HepG2 (cell line): ENCODE data around the gene DBNDD1. TPM values are rescaled to one million over a fixed set of nuclear protein-coding genes. Genes with fewer than 3 reads are reported as not detected.

ENCODE experiments used
- ATM ChIP-seq: fragments of 450-650 bp; IDR thresholded peaks from 2 replicates; pipeline ENCODE4 v1.7.1; 2017; ENCODE audit warnings: mild to moderate bottlenecking, borderline replicate concordance
- BHLHE40 ChIP-seq: IDR thresholded peaks from 2 replicates; pipeline ENCODE4 v1.6.1; 2011; ENCODE audit warnings: low read length, improper control_type of control experiment
- FOXO1 ChIP-seq: sonication (generic); formaldehyde crosslinking; IDR thresholded peaks from 2 replicates; pipeline ENCODE4 v1.4.0; 2020; ENCODE audit warnings: missing genetic modification reagents
- IKZF1 ChIP-seq: fragments of 450-650 bp; IDR thresholded peaks from 2 replicates; pipeline ENCODE4 v1.7.1; 2016
- MAFK ChIP-seq, 2 experiments: IDR thresholded peaks in 1 of 2; conservative IDR thresholded peaks in 1 of 2; 2 replicates each; pipeline ENCODE4 v1.6.1; 2011; ENCODE audit warnings: improper control_type of control experiment in 2 of 2, low read length in 2 of 2
- MED8 ChIP-seq: sonication (generic); formaldehyde crosslinking; IDR thresholded peaks from 2 replicates; pipeline ENCODE4 v1.8.1; 2023; ENCODE audit warnings: mild to moderate bottlenecking, missing genetic modification reagents; ENCODE audit not compliant: insufficient replicate concordance
- NCOA5 ChIP-seq: sonication (generic); formaldehyde crosslinking; IDR thresholded peaks from 2 replicates; pipeline ENCODE4 v1.4.0; 2020; ENCODE audit warnings: missing genetic modification reagents
- PITX1 ChIP-seq: sonication (generic); formaldehyde crosslinking; IDR thresholded peaks from 2 replicates; pipeline ENCODE4 v1.5.1; 2020; ENCODE audit warnings: mild to moderate bottlenecking, missing genetic modification reagents
- SKI ChIP-seq: fragments of 450-650 bp; IDR thresholded peaks from one replicate; pipeline ENCODE4 v1.6.1; 2018; ENCODE audit warnings: mild to moderate bottlenecking; ENCODE audit not compliant: partially characterized antibody
- TBX2 ChIP-seq: sonication (generic); formaldehyde crosslinking; IDR thresholded peaks from 2 replicates; pipeline ENCODE4 v1.5.0; 2020; ENCODE audit warnings: missing genetic modification reagents, mild to moderate bottlenecking, borderline replicate concordance
- TCF12 ChIP-seq, 2 experiments: fragments of 450-650 bp in 1 of 2; sonication (generic) in 1 of 2; formaldehyde crosslinking in 1 of 2; IDR thresholded peaks; 2 replicates each; pipeline versions ENCODE4 v1.6.1 to v1.8.0; 2017 to 2022; ENCODE audit warnings: antibody characterized with exemption in 1 of 2, mild to moderate bottlenecking in 1 of 2, missing genetic modification reagents in 1 of 2, moderate library complexity in 1 of 2
- ZFP1 ChIP-seq: IDR thresholded peaks from 2 replicates; pipeline ENCODE4 v1.6.1; 2016
- ZNF3 ChIP-seq: IDR thresholded peaks from 2 replicates; pipeline ENCODE4 v1.7.0; 2017; ENCODE audit warnings: inconsistent platforms
- ZNF460 ChIP-seq: sonication (generic); formaldehyde crosslinking; IDR thresholded peaks from 2 replicates; pipeline ENCODE4 v1.5.1; 2020; ENCODE audit warnings: missing genetic modification reagents, mild to moderate bottlenecking, borderline replicate concordance
- ZNF747 ChIP-seq: sonication (generic); formaldehyde crosslinking; IDR thresholded peaks from 2 replicates; pipeline ENCODE4 v1.8.1; 2023; ENCODE audit warnings: missing genetic modification reagents, mild to moderate bottlenecking, borderline replicate concordance
- ZNF792 ChIP-seq: IDR thresholded peaks from 2 replicates; pipeline ENCODE4 v1.6.1; 2016
- polyA plus RNA-seq, 8 experiments: library from polyadenylated mRNA; depleted of rRNA in 3 of 8; stranded (reverse) in 7 of 8; unstranded in 1 of 8; fragments of >200 nt; fragmentation: Illumina TruSeq in 4 of 8; extraction: Trizol in 4 of 8; gene quantifications; 2 replicates each; pipeline versions ENCODE4 v1.2.1 to v1.2.3, GENCODE V29; 2011 to 2016; ENCODE audit warnings: low read depth in 4 of 8, missing spikeins in 1 of 8, mixed read lengths in 1 of 8; ENCODE audit not compliant: insufficient read depth in 1 of 8
- total RNA-seq, 5 experiments: library from RNA; depleted of rRNA; stranded (reverse); fragments of >200 nt; fragmentation: Illumina TruSeq; extraction: Trizol; gene quantifications; 2 replicates each; pipeline ENCODE4 v1.2.3, GENCODE V29; 2016; ENCODE audit warnings: low read depth in 1 of 5
- TF ChIP-seq, protein P1 (sequence below): sonication (generic); formaldehyde crosslinking; conservative IDR thresholded peaks from 2 replicates; pipeline ENCODE4 v1.8.0; 2022; ENCODE audit warnings: mild to moderate bottlenecking, moderate library complexity, missing genetic modification reagents
- TF ChIP-seq, protein P2 (sequence below): sonication (generic); formaldehyde crosslinking; IDR thresholded peaks from 2 replicates; pipeline ENCODE4 v1.5.0; 2020; ENCODE audit warnings: missing genetic modification reagents
- TF ChIP-seq, protein P3 (sequence below): sonication (generic); formaldehyde crosslinking; IDR thresholded peaks from 2 replicates; pipeline ENCODE4 v1.5.0; 2020; ENCODE audit warnings: mild to moderate bottlenecking, missing genetic modification reagents
- TF ChIP-seq, protein P4 (sequence below): sonication (generic); formaldehyde crosslinking; IDR thresholded peaks from 2 replicates; pipeline ENCODE4 v1.4.0; 2020; ENCODE audit warnings: mild to moderate bottlenecking, missing genetic modification reagents
- TF ChIP-seq, protein P5 (sequence below): sonication (generic); formaldehyde crosslinking; IDR thresholded peaks from 2 replicates; pipeline ENCODE4 v1.8.1; 2023; ENCODE audit warnings: mild to moderate bottlenecking, missing genetic modification reagents
- TF ChIP-seq, protein P6 (sequence below): sonication (generic); formaldehyde crosslinking; IDR thresholded peaks from 2 replicates; pipeline ENCODE4 v1.8.1; 2023; ENCODE audit warnings: mild to moderate bottlenecking, inconsistent platforms, moderate library complexity, missing genetic modification reagents, borderline replicate concordance
- TF ChIP-seq, protein P7 (sequence below): sonication (generic); formaldehyde crosslinking; IDR thresholded peaks from 2 replicates; pipeline ENCODE4 v1.5.1; 2020; ENCODE audit warnings: missing genetic modification reagents, mild to moderate bottlenecking, borderline replicate concordance

The DBNDD1 gene
- total and polyA plus RNA-seq, 2 of the 13 experiments (the other 11 are each of a cell fraction or from before 2014, with no cell fraction given): 17.0 to 40.4 TPM

DNA sequence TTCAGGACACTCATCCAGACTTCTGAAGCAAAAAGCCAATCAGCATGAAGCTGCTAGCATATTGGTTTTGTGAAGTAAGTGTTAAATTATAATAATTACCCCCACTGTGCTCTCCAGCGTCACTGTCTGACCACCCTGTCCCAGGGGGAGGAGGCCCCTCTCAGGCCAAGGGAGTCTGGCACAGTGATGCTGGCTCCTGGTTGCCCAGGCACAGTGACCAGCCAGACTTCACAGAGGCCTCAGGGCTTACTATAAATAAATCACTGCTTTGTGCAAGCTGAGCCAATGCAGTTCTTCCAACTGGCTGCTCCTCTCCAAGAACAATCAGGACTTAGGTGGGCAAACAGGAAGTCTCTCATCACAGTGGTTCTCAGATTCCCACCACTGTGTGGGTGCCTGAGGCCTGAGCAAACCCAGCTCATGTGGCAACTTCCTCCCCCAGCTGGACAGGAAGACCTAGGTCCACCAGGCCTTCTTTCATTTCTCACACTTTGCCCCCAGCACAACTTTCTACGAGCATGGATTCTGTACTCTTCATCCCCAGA is 1.7 kb upstream of the DBNDD1 start (continued):
- TF ChIP-seq, protein P1, sequence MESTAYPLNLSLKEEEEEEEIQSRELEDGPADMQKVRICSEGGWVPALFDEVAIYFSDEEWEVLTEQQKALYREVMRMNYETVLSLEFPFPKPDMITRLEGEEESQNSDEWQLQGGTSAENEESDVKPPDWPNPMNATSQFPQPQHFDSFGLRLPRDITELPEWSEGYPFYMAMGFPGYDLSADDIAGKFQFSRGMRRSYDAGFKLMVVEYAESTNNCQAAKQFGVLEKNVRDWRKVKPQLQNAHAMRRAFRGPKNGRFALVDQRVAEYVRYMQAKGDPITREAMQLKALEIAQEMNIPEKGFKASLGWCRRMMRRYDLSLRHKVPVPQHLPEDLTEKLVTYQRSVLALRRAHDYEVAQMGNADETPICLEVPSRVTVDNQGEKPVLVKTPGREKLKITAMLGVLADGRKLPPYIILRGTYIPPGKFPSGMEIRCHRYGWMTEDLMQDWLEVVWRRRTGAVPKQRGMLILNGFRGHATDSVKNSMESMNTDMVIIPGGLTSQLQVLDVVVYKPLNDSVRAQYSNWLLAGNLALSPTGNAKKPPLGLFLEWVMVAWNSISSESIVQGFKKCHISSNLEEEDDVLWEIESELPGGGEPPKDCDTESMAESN (CRISPR knock-in tag): no peak
- TF ChIP-seq, protein P2, sequence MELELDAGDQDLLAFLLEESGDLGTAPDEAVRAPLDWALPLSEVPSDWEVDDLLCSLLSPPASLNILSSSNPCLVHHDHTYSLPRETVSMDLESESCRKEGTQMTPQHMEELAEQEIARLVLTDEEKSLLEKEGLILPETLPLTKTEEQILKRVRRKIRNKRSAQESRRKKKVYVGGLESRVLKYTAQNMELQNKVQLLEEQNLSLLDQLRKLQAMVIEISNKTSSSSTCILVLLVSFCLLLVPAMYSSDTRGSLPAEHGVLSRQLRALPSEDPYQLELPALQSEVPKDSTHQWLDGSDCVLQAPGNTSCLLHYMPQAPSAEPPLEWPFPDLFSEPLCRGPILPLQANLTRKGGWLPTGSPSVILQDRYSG (CRISPR knock-in tag): no peak
- TF ChIP-seq, protein P3, sequence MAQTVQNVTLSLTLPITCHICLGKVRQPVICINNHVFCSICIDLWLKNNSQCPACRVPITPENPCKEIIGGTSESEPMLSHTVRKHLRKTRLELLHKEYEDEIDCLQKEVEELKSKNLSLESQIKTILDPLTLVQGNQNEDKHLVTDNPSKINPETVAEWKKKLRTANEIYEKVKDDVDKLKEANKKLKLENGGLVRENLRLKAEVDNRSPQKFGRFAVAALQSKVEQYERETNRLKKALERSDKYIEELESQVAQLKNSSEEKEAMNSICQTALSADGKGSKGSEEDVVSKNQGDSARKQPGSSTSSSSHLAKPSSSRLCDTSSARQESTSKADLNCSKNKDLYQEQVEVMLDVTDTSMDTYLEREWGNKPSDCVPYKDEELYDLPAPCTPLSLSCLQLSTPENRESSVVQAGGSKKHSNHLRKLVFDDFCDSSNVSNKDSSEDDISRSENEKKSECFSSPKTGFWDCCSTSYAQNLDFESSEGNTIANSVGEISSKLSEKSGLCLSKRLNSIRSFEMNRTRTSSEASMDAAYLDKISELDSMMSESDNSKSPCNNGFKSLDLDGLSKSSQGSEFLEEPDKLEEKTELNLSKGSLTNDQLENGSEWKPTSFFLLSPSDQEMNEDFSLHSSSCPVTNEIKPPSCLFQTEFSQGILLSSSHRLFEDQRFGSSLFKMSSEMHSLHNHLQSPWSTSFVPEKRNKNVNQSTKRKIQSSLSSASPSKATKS: no peak
- TF ChIP-seq ZNF3 (no peak), MAFK (conservative IDR thresholded peaks at IDR 0.05 in 1 of 2, IDR thresholded peaks at IDR 0.05 in 1 of 2; ENCODE audit: low read length in 2 of 2) (no peak), ZFP1 (peak; percentile 70; the same call in 1 of the 2 replicates), PITX1 (CRISPR knock-in tag) (peak; percentile 56; the same call in 1 of the 2 replicates), TCF12 (IDR thresholded peaks at IDR 0.05) (no peak), TCF12 (CRISPR knock-in tag; IDR thresholded peaks at IDR 0.05) (no peak), ZNF460 (CRISPR knock-in tag) (no peak), SKI (no peak), IKZF1 (no peak), FOXO1 (no peak), ZNF792 (CRISPR knock-in tag) (0 out of 2 replicates have a peak, but pooled peaks have one; percentile 33), TBX2 (CRISPR knock-in tag) (0 out of 2 replicates have a peak, but pooled peaks have one; percentile 3), ATM (no peak), ZNF747 (no peak; the same call in 1 of the 2 replicates), BHLHE40 (no peak), MED8 (CRISPR knock-in tag) (no peak), NCOA5 (no peak)
- TF ChIP-seq, protein P4, sequence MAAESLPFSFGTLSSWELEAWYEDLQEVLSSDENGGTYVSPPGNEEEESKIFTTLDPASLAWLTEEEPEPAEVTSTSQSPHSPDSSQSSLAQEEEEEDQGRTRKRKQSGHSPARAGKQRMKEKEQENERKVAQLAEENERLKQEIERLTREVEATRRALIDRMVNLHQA (CRISPR knock-in tag): no peak
- TF ChIP-seq, protein P5, sequence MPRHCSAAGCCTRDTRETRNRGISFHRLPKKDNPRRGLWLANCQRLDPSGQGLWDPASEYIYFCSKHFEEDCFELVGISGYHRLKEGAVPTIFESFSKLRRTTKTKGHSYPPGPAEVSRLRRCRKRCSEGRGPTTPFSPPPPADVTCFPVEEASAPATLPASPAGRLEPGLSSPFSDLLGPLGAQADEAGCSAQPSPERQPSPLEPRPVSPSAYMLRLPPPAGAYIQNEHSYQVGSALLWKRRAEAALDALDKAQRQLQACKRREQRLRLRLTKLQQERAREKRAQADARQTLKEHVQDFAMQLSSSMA: no peak; the same call in 1 of the 2 replicates
- TF ChIP-seq, protein P6, sequence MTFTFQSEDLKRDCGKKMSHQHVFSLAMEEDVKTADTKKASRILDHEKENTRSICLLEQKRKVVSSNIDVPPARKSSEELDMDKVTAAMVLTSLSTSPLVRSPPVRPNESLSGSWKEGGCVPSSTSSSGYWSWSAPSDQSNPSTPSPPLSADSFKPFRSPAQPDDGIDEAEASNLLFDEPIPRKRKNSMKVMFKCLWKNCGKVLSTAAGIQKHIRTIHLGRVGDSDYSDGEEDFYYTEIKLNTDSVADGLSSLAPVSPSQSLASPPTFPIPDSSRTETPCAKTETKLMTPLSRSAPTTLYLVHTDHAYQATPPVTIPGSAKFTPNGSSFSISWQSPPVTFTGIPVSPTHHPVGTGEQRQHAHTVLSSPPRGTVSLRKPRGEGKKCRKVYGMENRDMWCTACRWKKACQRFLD (CRISPR knock-in tag): no peak
- TF ChIP-seq, protein P7, sequence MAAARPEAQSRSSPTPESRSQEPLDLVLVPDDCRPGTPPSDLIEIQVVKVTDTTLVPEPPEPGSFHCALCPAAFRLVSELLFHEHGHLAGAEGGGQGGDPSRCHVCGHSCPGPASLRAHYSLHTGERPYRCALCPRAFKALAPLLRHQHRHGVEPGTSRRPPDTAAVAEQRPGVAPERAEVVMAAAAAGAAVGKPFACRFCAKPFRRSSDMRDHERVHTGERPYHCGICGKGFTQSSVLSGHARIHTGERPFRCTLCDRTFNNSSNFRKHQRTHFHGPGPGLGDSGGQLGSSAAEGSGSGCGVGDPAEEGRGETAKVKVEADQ (CRISPR knock-in tag): no peak
